NCI-H82 treated with DMSO at 0.1 percent for 48 hours (cell line): ENCODE results near the gene SF3A1.

ENCODE experiments used
- DNase-seq: peaks from one replicate; lab custom pipeline; 2025; ENCODE audit not compliant: unreplicated experiment; lab: John Stamatoyannopoulos, UW

SF3A1 gene

DNA sequence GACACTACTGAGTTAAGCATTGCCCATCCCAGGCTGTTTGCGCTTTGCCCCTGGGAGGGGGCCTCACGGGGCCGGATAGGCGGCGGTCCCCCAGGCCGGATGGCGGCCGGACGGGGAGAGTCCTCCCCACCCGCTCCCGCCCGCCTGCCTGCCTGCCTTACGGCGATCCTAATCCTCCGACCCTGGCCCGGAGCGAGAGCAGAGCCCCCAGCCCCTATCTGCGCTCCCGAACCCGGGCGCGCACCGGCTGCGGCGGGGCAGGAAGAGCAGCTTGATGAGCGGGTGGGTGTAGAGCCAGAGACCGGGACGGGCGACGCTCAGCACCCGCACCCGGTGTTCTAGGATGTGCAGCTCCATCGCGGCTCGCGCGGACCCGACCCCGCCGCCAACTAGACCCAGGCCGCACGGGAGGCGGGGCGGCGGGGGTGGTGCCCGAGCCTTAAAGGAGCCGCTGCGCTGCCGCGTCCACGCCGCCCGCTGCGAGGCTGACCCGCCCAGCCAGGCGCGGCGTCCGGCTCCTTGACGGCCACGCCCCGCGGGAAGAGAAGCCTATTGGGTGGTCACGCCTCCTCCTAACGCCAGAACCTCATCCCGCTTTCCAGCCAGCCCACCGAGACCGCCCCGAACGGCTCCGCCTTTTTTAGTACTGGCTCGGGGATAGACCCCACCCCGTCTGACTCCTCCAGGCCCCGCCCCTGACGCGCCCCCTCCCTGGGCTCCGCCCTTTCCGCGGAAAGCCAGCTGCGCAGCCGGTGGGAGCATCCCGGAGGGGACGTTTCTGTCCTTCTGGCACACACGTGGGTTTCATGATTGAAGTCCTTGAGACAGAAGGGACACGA lies 67.3 kb downstream of the SF3A1 start, which contains the start of gene CASTOR1:
Gene CASTOR1 (minus strand): TSS at position 365 of the 839 bp plus-strand sequence. CDS start 8 bp downstream, at position 357.
- DNase-seq, result peak; percentile 94

DNA sequence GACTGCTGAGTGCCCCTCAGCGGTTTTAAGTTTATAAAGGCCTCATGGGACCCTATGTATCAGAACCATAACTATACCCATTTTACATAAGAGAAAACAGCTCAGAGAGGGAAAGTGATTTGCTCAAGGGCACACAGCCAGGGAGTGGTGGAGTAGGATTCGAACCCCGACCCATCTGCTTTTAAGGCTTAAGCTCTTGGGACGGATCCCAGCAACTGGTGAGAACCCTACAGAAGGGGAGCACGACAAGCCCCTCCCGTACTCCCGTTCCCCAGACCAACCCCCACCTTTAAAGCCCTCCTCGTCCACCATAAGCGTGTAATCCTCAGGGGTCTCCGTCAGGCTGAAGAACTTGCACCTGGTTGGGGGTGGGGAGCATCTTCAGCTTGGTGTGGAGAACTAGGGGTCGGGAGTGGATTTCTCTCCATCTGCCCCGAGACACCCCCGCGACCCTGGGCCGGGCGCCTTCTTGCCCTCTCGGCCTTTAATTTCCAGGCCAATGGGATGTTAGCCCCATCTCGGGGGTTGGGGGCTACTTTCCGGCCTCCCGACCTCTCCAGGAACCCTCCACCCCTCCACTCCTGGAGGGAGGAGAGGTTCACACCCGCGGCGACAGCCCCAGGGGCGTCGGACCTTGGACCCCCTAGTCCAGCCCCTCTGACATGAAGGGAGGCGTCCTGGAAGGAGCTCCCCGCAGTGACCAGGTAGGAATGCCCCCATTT lies 68.1 kb downstream of the SF3A1 start:
- DNase-seq, result no peak

DNA sequence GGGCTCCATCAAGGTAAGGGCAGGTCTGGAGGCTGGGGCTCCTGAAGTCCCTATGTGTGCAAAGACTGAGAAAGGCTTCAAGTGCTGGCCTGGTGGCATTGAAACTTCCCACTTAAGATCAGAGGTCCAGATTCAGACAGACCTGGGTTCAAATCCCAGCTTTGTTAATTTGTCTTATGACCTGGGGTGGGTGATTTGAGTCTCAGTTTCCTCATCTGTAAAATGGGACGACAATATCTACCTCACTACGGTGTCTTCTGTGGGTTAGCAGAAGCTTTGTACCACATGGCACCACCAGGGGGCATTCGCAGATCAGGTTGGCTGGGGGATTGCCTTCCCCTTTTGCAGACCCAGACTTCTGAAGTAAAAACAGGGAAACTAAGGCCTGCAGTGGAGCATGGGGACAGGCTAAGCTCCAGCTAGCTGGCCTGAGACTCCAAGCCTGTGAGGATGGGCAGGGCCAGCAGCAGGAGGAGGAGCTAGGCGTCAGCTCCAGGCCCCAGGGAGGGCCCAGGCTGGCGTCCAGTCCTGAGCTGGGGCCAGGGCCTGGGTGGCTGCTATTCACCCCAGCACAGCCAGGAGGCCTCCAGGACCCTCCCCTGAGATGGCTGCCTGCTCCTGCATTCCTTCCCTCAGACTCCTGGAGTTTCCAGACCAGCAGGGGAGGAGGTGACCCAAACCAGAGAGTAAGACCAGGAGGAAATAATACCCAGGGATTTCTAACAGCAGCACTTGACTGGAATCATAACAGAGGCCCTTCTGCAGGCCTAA lies 68.9 kb downstream of the SF3A1 start:
- peak; percentile 26 for DNase-seq

DNA sequence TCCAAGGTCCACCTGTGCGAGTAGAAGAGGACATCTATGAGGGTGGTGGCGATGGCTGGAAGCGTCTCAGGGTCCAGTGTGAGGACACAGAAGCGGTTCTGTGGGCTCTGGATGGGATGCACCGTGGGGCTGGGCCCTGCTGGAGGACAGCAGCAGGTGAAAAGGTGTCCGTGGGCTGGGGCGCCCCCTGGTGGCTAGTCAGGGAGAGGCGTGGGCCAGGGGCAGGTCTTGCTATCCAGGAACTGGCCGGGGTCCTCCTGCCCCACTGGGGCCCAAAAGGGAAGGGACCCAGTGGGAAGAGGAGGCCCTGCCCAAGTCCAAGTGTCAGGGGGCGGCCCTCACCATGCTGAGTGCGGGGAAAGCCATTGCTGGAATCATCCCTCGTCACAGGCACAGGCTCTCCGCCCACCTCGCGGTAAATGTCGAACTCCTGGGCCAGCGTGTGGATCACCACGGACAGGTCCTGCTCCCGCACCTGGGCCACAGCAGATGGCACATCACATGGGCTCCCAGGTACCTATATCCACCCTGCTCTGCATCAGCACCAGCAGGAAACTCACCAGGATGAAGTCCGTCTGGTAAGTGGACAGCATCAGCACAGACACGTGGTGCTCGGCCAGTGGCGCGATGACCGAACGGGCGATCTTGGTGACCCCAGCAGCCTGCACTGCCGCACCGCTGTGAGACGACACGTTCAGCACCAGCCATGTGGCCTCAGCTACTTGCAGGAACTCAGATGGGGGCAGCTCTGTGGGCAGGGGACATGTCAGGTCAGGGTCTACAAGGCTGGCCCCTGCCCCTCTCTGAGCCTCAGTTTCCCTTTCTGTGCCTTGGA lies 69.7 kb downstream of the SF3A1 start:
- peak; percentile 2 for DNase-seq

DNA sequence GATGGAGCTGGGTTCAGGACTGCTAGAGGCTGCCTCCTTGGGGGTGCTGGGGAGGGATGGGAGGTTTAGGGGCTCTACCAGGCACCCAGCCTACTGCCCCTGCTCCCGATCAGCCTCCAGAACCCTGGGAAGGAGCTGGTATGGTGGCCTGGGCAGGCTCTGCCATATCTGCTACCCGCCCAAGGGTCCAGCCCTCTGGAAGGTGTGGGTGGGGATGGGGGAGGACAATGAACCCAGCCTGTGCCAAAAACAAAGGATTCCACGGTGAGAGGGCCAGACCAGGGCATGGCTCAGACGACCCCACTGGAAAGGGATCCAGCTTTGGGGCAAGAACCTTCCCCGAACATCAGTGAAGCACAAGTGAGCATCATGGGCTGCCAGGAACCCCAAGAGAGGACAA lies 70.4 kb downstream of the SF3A1 start:
- no peak for DNase-seq

DNA sequence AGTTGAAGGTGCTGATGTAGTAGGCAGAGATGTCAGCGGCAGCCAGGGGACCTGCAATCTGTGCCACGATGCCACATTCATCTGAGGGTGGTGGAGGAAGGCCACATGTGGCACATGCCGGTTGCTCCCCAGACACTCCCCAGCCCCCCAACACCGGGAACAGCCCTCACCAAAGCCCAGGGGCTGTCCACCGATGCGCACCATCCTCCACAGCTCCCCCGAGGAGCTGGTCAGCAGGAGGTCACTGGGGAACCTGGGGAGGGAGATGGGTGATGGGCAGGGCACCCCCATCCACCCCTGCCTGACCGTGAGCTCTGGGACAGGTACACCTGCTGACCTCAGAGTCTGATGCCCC lies 70.9 kb downstream of the SF3A1 start:
- no peak for DNase-seq

DNA sequence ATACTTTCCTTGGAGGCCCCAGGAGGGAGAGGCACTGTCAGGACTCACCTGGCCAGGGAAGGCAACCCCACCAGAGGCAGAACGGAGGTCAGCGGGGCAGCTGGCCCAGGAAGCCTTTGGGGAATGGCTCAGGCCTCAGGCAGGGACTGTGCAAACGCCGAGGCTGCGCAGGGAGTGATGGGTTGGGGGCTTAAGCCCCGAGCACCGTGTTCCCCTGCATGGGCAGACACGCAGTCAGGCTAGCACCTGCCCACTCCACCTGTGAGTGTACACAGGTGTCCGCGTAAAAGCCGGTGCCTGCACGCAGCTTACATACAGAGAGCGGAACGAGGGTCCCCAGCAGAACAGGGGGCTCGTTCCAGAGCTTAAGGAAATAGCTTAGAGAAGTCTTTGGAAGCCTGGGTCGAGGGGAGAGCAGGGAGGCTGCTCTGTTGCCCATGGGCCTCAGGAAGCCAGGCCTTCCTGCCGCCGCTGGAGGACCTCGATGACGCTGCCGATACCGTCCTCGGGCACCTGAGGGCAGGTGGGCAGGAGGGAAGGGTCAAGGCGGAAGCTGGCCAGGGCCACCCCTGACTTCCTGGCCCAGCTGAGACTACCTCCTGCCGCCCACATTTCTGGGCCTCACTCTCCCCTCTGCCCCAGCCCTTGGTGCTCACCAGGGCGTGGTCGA lies 71.4 kb downstream of the SF3A1 start:
- DNase-seq, result no peak

DNA sequence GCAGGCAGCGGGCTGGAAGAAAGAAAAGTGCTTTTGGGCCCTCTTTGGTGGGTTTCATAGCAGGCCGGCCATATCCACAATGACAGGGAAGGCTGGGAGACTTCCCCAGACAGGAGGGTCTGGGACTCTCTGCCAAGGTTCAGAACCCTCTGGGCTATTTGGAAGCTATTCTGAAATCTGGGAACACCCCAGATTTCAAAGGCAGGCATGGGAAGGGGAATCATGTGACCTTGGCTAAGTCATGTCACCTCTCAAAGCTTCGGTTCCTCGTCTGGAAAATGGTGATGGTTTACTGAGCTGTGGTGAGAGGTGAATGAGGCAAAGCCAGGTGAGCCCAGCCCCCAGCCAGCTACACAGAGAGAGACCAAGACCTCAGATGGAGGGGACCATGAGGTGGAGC lies 72.0 kb downstream of the SF3A1 start:
- no peak for DNase-seq

DNA sequence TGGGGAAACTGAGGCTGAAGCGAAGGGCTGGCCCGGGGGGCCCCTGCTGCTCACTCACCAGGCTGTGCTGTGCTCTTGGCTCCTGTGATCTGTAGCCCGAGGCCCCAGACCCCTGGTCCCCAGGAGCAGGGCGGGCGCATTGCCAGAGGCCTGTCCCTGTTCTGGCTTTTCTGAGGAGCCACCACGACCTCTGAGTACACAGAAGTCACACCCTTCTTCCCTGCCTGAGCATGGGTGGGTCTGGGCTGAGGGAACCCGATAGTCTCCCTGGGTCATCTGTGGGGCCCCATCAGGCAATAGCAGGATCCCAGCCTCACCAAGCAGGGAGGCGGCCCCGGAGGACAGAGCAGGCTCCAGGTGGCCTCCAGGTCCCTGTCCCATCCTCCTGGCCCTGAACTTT lies 72.5 kb downstream of the SF3A1 start:
- DNase-seq, result no peak

DNA sequence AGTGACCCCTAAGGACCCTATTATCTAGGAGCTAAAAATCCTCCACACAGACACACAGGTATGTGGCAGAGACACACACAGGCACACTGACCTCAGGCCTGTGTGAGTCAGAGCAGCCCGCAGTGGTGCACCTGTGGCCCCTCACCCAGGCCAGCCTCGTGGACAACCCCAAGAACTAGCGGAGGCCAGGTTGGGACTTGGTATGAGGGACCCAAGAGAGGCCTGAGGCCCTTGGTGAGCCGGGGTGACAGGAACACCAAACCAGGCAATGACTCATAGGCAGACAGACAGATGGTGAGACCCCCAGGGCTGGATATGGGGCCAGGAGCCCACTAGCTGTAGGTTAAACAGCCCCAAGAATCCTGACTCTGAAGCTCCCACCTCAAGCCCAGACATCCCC lies 73.4 kb downstream of the SF3A1 start:
- DNase-seq, result no peak

DNA sequence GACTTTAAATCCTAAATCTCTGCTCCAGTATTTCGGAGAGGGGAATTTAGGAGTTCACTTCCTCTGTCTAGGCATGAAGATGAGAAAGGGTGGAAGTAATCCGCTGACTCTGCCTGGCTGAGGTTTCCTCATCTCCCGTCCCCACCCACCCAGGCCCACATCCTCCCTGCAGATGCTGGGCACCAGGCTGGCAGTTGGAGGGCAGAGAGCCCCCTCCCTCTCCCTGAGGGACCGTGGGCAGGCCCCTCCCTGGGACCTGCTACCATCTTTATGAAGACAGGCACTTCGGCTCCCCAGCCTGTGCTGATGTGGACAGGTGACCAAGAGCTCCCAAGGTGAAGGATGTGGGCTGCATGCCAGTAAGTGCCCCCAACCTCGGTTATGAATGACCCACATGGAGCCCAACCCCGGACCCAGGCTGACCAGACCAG lies 74.1 kb downstream of the SF3A1 start:
- DNase-seq, result no peak
